Right lobe of liver (tissue), 6 donors: ENCODE results near the gene DPYSL3. TPM values are rescaled to one million over a fixed set of nuclear protein-coding genes. Genes with fewer than 3 reads are reported as not detected.
A peak's percentile ranks its signal among the peaks of the same experiment; 100 is the strongest.

Experiments
- ATAC-seq, 4 donors: fragments of 200-7000 bp; cut with Tn5 transposase; one replicate each; pipeline ENCODE4 v1.9.1; 2020; ENCODE audit warnings: mild to moderate bottlenecking in 4 of 4, moderate library complexity in 4 of 4
- DNase-seq, 3 donors: peaks; one replicate each; pipeline ENCODE4 v3.0.0-alpha.2; 2020
- H3K27ac ChIP-seq, 3 donors: fragments of 200-600 bp; one replicate each; pipeline ENCODE4 v1.8.0; 2022
- H3K27me3 ChIP-seq, 2 donors: fragments of 200-600 bp; one replicate each; pipeline ENCODE4 v1.8.0; 2022
- H3K36me3 ChIP-seq, 4 donors: fragments of 200-600 bp; sonication (generic) in 1 of 4; one replicate each; pipeline versions ENCODE4 v1.5.1 to v1.8.0; 2017 to 2022; ENCODE audit warnings: control low read depth in 1 of 4
- H3K4me1 ChIP-seq, 4 donors: fragments of 200-600 bp; sonication (generic) in 1 of 4; one replicate each; pipeline versions ENCODE4 v1.5.1 to v1.8.0; 2017 to 2022; ENCODE audit warnings: control low read depth in 1 of 4
- H3K4me3 ChIP-seq, 3 donors: fragments of 200-600 bp; one replicate each; pipeline ENCODE4 v1.8.0; 2022
- H3K9me3 ChIP-seq, 4 donors: fragments of 200-600 bp; sonication (generic) in 1 of 4; one replicate each; pipeline versions ENCODE4 v1.5.1 to v1.8.0; 2017 to 2022; ENCODE audit warnings: control low read depth in 1 of 4
- CTCF ChIP-seq, 4 donors: fragments of 200-600 bp in 3 of 4; fragments of 450-650 bp in 1 of 4; IDR thresholded peaks; one replicate each; pipeline versions ENCODE4 v1.5.1 to v1.8.0; 2016 to 2022; ENCODE audit warnings: antibody characterized with exemption in 4 of 4, mild to moderate bottlenecking in 2 of 4
- POLR2A ChIP-seq: fragments of 450-650 bp; IDR thresholded peaks from one replicate; pipeline ENCODE4 v1.6.1; 2017; ENCODE audit warnings: antibody characterized with exemption, mild to moderate bottlenecking
- WGBS: methylation state at CpG from one replicate; pipeline ENCODE4 v1.1.6; 2018; ENCODE audit warnings: low coverage, low lambda C conversion rate; ENCODE audit not compliant: insufficient coverage; ENCODE audit errors: missing lambda C conversion rate; 5-methylcytosine and 5-hydroxymethylcytosine counted together
- intact Hi-C, 2 donors: fragments of 100-400 bp; cut with DNase I; formaldehyde crosslinking; loops; one replicate each; pipeline versions ENCODE4 v1.11.2 to v1.14.1; 2022
- total RNA-seq, 6 experiments: library from RNA; depleted of rRNA in 2 of 6; stranded (reverse); fragments of >200 nt in 2 of 6; fragmentation: NEBNext Ultra II Directional in 3 of 6; extraction: Animal tissue kit (Norgen Biotek cat#: 25700) in 3 of 6; gene quantifications; one replicate each; pipeline versions ENCODE4 v1.1.0 to v1.2.4, GENCODE V29; 2016 to 2023
- donor health status: DM: no; HTN: yes; CAD: no.
- donor health status: DM: no; HTN: no; CAD: no.
- donor health status: DM: no; HTN: no; CAD: no.
- donor health status: DM: no; HTN: yes; CAD: no.
- donor health status: DM: no; HTN: yes; CAD: no.

Gene DPYSL3
- total RNA-seq, 6 experiments from 2014 or later = 1.4 to 3.8 (median 2.3) TPM

DNA sequence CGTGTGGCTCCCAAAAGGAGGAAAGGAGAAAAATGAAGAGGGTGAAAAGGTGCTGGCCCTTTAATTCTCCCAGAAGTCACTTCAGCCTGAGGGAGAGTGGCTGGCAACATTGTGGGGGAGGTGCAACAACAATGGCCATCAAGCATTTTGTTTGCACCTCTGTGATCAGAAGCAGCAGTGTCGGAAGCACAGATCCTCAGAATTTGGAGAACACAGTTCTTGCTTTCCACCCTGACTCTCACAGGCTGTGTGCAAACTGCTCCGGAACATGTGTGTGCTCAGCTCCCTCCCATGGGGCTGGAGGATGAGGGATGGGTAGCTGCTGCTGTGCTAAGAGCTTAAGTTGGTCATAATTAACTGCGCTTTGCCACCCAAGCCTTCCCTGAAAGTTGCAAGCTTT lies 127.1 kb downstream of the DPYSL3 start:
- Histone ChIP-seq H3K4me1 (no peaks in the 10 kb centered on the region), H3K27me3 (no peaks in the 10 kb centered on the region), H3K9me3 (no peaks in the 10 kb centered on the region), H3K4me3 (peak overlapping the region in 2 of 3 donors; percentile 14 to 28), H3K27ac (no peak overlapping the region), H3K36me3 (no peaks in the 10 kb centered on the region)
- 58% methylated on average over 3 of the region's 4 CpGs for WGBS
- TF ChIP-seq CTCF (IDR thresholded peaks at IDR 0.05) (no peak), POLR2A (no peak)
- ATAC-seq = no peak
- no peak for DNase-seq
- intact Hi-C loops = no loop called here

DNA sequence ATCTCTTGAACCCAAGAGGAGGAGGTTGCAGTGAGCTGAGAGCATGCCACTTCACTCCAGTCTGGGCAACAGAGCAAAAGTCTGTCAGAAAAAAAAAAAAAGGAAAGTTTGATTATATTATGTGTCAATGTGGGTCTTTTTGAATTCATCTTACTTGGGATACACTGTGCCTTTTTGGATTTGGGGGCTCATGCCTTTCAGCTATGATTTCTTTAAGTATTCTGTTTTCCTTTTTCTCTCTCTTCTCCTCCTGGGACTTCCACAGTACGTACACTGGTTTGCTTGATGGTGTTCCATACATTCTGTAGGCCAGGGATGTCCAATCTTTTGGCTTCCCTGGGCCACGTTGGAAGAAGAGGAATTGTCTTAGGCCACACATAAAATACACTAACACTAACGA lies 128.3 kb downstream of the DPYSL3 start:
- no peaks in the 10 kb centered on the region for H3K36me3 ChIP-seq
- no peaks in the 10 kb centered on the region for H3K4me1 ChIP-seq
- ATAC-seq = no peak
- H3K27me3 ChIP-seq = no peaks in the 10 kb centered on the region
- TF ChIP-seq CTCF (IDR thresholded peaks at IDR 0.05) (no peak), POLR2A (no peak)
- H3K27ac ChIP-seq = no peak overlapping the region
- no peaks in the 10 kb centered on the region for H3K9me3 ChIP-seq
- intact Hi-C loops = no loop called here
- H3K4me3 ChIP-seq = no peak overlapping the region
- 51% methylated on average over 3 of the region's 3 CpGs for WGBS
- DNase-seq = no peak

DNA sequence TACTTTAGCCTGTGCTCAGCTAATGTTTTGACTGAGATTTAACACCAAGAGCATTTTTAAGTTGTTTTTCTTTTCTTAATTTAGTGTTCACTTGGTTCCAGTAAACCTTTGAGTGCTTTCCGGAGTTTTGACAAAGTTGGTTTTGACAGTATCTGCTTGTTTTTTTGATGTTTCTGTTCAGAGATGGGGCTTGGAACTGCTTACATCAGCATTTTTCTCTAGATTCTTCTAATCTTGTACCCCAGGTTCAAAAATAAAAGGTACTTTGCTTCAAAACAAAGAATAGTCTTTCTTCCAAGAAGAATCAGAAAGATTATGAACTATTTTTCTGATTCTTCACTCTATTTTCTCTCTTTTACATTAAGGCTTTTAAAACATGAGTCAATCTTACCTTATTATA lies 132.2 kb downstream of the DPYSL3 start:
- Histone ChIP-seq H3K27me3 (no peaks in the 10 kb centered on the region), H3K27ac (no peak overlapping the region), H3K9me3 (no peaks in the 10 kb centered on the region), H3K4me1 (no peaks in the 10 kb centered on the region), H3K4me3 (no peak overlapping the region), H3K36me3 (no peaks in the 10 kb centered on the region)
- TF ChIP-seq POLR2A (no peak), CTCF (IDR thresholded peaks at IDR 0.05) (no peak)
- intact Hi-C loops = no loop called here
- 73% methylated on average over 1 of the region's 1 CpG for WGBS
- no peak for DNase-seq
- ATAC-seq = no peak

- no peak for TF ChIP-seq CTCF (IDR thresholded peaks at IDR 0.05)
- no peak for TF ChIP-seq POLR2A
- DNase-seq (no peak), ATAC-seq (no peak)
- no peak overlapping the region for H3K4me3 ChIP-seq
- 61% methylated on average over 4 of the region's 5 CpGs for WGBS
- H3K4me1 ChIP-seq = no peaks in the 10 kb centered on the region
- H3K9me3 ChIP-seq = no peaks in the 10 kb centered on the region
- H3K27me3 ChIP-seq = no peaks in the 10 kb centered on the region
- H3K36me3 ChIP-seq = no peaks in the 10 kb centered on the region
- intact Hi-C loops = no loop called here
- no peak overlapping the region for H3K27ac ChIP-seq
Observed at GRCh38 chr5:147375151-147375550, 134.7 kb downstream of the DPYSL3 start.

GRCh38 chr5:147373328-147373727 lies 136.5 kb downstream of the DPYSL3 start:
- Histone ChIP-seq H3K36me3 (no peaks in the 10 kb centered on the region), H3K27me3 (no peaks in the 10 kb centered on the region), H3K4me1 (no peaks in the 10 kb centered on the region), H3K27ac (no peak overlapping the region), H3K4me3 (no peak overlapping the region), H3K9me3 (no peaks in the 10 kb centered on the region)
- DNase-seq = no peak
- ATAC-seq = no peak
- WGBS = 61% methylated on average over 3 of the region's 3 CpGs
- no peak for TF ChIP-seq POLR2A
- no peak for TF ChIP-seq CTCF (IDR thresholded peaks at IDR 0.05)
- intact Hi-C loops = no loop called here
